Kidney epithelial cell (primary cell): ENCODE results near the gene CARMIL3. TPM values are rescaled to one million over a fixed set of nuclear protein-coding genes. Genes with fewer than 3 reads are reported as not detected.
A peak's percentile ranks its signal among the peaks of the same experiment; 100 is the strongest.

ENCODE experiments used
- DNase-seq: peaks from one replicate; pipeline ENCODE4 v3.0.0-alpha.2; 2010; ENCODE audit warnings: low read depth
- H3K27me3 ChIP-seq: 2 replicates; pipeline ENCODE4 v1.6.0; 2011; ENCODE audit warnings: low read length; ENCODE audit not compliant: control insufficient read depth, insufficient read depth
- H3K36me3 ChIP-seq: 2 replicates; pipeline ENCODE4 v1.5.1; 2011; ENCODE audit warnings: low read length; ENCODE audit not compliant: control insufficient read depth, insufficient read depth
- H3K4me3 ChIP-seq: 2 replicates; pipeline ENCODE4 v1.5.1; 2011; ENCODE audit warnings: low read depth, mild to moderate bottlenecking, control low read depth, low read length
- total RNA-seq: library from RNA; depleted of rRNA; stranded (reverse); fragments of >200 nt; gene quantifications from 2 replicates; pipeline ENCODE4 v1.2.3, GENCODE V29; 2015
- TF ChIP-seq, protein P1 (sequence below): IDR thresholded peaks from 2 replicates; pipeline ENCODE4 v1.5.1; 2011; ENCODE audit warnings: mild to moderate bottlenecking, moderate library complexity, low read length, control low read depth, inconsistent platforms; ENCODE audit not compliant: insufficient read depth, poor library complexity, severe bottlenecking

CARMIL3 gene
- total RNA-seq, 1 donor from 2014 or later, result 1.5 TPM

DNA sequence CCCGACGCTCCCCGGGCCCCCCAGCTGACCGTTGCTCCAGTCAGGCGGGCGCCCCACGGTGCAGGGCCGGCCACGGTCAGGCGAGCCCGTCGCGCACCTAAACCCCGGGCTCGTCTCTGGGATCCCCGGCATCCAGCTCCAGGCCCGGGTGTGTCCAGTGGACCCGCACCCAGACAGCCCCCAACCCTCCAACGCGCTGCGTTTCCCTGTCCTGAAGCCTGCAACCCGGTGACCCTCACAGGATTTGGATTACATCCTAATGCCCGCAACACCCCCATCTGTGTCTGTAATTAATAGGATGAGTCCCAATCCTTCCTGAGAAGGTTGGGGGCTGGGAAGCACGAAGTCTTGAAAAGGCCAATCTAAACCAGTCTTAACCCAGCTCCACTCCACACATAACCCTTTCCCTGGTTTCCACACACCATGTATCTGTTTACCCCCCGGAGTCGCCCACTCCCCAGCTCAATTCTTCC, 30.0 kb downstream of the CARMIL3 start:
- no peaks in the 10 kb centered on the region for H3K36me3 ChIP-seq
- peak overlapping the region; percentile 49 for H3K4me3 ChIP-seq
- TF ChIP-seq, protein P1, sequence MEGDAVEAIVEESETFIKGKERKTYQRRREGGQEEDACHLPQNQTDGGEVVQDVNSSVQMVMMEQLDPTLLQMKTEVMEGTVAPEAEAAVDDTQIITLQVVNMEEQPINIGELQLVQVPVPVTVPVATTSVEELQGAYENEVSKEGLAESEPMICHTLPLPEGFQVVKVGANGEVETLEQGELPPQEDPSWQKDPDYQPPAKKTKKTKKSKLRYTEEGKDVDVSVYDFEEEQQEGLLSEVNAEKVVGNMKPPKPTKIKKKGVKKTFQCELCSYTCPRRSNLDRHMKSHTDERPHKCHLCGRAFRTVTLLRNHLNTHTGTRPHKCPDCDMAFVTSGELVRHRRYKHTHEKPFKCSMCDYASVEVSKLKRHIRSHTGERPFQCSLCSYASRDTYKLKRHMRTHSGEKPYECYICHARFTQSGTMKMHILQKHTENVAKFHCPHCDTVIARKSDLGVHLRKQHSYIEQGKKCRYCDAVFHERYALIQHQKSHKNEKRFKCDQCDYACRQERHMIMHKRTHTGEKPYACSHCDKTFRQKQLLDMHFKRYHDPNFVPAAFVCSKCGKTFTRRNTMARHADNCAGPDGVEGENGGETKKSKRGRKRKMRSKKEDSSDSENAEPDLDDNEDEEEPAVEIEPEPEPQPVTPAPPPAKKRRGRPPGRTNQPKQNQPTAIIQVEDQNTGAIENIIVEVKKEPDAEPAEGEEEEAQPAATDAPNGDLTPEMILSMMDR, result no peak
- H3K27me3 ChIP-seq, result peaks cover 29% of the 10 kb centered on the region
- no peak for DNase-seq

DNA sequence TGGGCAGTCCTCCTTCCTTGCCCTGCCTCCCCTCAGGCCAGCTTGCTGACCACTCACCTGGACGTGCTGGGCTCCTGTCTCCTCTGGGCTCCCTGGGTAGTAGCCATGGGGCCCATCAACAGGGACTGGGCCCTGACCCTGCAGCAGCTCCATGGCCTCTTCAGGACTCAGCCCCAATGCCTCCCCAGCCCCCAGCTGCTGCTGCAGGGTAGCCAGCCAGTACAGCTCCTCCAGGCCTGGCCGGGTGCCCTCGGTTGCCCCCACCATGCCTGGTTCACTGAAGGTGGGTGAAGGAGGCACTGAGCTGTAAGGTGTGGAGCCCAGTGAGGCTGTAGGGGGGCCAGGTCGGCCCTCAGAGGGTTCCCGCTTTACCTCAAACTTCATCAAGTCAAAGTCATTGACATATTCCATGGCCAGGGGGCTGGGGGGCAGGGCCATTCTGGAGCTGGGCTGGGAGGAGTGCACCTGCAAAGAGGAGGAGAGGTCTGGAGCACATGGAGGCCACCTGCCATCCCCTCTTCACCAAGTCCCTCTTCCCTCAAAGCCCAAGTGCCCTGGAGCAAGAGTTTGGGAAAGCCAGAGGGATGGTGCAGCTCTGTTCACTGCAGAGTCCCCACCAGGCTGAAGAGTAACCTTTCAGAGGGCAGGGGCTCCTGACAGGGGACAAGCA, 30.7 kb downstream of the CARMIL3 start:
- DNase-seq, result no peak
- TF ChIP-seq, protein P1, result no peak
- peaks cover 25% of the 10 kb centered on the region for H3K27me3 ChIP-seq
- H3K4me3 ChIP-seq, result no peak overlapping the region
- no peaks in the 10 kb centered on the region for H3K36me3 ChIP-seq

DNA sequence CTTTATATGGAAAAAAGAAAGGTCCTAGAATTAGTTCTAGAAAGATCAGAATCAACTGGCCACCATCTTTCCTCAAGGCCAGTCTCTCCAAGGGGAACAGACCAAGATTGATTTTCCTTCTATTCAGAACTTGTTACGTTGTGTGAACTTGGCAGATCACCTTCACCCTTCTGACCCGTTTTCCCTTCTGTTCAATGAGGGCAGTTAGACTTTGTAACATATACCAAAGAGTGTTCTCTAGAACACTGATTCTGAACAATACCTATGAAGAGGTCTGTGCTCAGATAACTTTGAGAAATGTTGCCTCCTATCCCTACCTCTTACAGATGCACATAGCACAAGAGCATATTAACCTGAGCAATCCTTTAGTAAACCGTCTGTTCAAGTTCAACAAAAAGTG, 31.7 kb downstream of the CARMIL3 start:
- no peak overlapping the region for H3K4me3 ChIP-seq
- TF ChIP-seq, protein P1, result no peak
- DNase-seq, result no peak
- H3K36me3 ChIP-seq, result no peaks in the 10 kb centered on the region
- H3K27me3 ChIP-seq, result peaks cover 24% of the 10 kb centered on the region

DNA sequence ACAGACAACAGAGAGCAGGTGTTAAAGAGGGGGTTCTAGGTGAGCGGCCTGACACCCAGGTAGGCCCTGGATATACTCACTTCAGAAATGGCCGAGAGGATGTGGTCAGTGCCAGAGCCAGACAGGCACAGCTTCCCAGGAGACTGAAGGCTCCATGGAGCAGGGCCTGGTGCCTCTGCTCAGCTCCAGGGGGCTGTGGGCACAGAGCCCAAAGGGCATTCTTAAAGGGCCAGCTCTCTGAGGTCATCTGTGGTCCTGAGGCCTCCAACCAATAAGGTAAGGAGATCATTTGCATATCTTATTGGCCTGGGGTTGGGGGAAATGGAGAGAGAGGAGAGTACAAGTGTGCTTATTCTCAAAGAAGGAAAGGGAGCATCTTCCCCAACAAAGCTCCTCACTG, 32.6 kb downstream of the CARMIL3 start:
- no peak for DNase-seq

DNA sequence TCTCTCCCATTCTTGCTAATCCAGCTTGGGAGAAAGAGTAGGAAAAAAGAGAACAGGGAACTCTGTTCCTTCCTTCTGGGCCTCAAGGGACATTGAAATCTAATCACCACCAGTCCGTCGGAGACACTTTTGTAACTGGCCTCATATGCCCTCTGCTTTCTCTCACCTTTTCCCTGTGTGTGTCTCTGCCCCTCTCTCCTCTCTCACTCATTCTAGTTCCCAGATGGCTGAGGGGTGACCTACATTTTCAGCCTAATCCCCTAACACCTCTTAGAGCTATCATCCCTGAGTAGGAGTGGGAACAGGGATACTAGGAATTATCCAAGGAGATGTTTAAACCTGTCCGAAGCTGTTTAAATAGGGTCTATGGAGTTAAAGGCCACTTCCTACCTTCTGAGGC, 33.4 kb downstream of the CARMIL3 start:
- H3K4me3 ChIP-seq, result no peak overlapping the region
- H3K36me3 ChIP-seq, result no peaks in the 10 kb centered on the region
- no peak for DNase-seq
- TF ChIP-seq, protein P1, result no peak
- peaks cover 18% of the 10 kb centered on the region for H3K27me3 ChIP-seq

More for the DNA sequence above, 32.6 kb downstream of the CARMIL3 start:
- Histone ChIP-seq H3K36me3 (no peaks in the 10 kb centered on the region), H3K4me3 (no peak overlapping the region), H3K27me3 (peaks cover 21% of the 10 kb centered on the region)
- TF ChIP-seq, protein P1, result no peak

DNA sequence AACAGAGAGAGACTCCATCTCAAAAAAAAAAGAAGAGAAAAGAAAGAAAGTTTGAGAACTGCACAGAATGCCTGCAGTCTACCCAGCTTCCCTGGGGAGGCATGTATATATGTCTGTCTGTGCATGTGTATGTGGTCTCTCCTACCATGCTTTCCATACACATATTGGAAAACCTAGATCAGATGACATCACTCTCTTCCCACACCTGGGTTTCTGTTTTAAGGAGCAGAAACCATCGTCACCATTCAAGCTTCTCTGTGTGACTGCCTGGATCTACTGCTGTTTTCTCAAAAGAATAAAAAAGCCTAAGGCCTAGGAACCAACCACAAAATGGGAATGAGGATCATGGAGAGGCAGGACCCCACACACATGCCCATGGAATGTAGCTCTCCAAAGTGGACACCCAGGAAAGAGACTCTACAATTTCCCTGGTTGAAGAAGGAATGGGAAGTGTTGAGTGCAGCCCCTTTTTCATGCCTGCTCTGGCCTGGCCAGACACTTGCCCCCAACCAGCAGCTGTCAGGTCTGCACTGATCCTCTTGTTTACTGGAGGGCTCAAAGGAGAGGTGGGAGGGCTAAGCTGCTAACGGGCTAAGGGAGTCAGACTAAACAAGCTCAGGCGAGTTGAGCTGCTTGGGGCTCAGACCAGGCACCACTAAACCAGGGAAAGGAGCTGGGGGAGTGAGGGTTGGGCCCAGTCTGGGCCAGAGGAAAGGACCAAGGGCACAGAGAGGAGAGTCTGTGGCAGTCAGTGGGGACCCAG, 34.6 kb downstream of the CARMIL3 start:
- no peak for DNase-seq
- no peaks in the 10 kb centered on the region for H3K36me3 ChIP-seq
- no peak overlapping the region for H3K4me3 ChIP-seq
- peaks cover 17% of the 10 kb centered on the region for H3K27me3 ChIP-seq
- TF ChIP-seq, protein P1, result no peak
